ENCODE measurements around the gene PHF19. TPM values are rescaled to one million over a fixed set of nuclear protein-coding genes. Genes with fewer than 3 reads are reported as not detected.

The PHF19 gene
- total and polyA plus RNA-seq, 2 of the 8 experiments (the other 6 are each of a cell fraction or from before 2014, with no cell fraction given) = 28.2 to 31.8 TPM

DNA sequence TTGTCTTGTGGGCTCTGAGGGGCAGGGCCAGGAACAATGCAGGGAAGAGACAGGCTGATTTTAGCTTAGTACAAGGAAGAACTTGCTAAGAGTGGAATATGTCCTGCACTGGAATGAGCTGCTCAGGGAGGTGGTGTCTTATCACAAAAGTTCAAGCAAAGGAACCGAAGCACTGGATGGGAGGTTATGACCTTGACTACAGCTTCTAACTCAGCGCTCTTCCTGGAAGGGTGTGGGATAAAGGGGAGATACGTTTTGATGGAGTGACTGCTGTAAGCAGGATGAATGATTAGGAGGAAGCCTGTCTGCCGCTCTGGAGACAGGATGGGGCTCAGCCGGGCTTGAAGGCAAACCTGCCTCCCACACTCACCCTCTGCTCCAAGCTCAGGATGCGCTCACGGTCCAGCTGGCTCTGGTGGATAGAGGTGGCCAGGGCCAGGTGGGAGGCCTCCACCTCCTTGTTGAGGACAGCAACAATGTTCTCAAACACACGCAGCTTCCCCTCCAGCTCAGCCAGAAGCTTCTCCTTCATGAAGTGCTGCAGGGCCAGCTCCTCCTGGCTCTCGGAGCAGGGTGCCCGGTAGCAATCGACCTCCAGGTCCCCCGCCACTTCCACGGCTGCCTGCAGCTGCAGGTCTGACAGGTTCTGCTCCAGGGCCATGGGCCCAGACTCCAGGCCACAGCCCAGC lies 36.1 kb upstream of the PHF19 start:
- TF ChIP-seq KDM1A (IDR thresholded peaks at IDR 0.05; ENCODE audit: borderline replicate concordance, low read length) = no peak
- no peak for TF ChIP-seq SIX5 (IDR thresholded peaks at IDR 0.05; ENCODE audit: low read depth, low read length)
- TF ChIP-seq KDM4A (IDR thresholded peaks at IDR 0.05; ENCODE audit: low read depth, low read length, severe bottlenecking) = no peak
- TF ChIP-seq TAF1 (IDR thresholded peaks at IDR 0.05; ENCODE audit: low read depth, low read length) = no peak
- no peak for TF ChIP-seq CHD1 (IDR thresholded peaks at IDR 0.05; ENCODE audit: low read depth, low read length)
- no peak for TF ChIP-seq CBX8 (IDR thresholded peaks at IDR 0.05; ENCODE audit: borderline replicate concordance, low read depth, low read length)
- no peak for TF ChIP-seq CHD2 (IDR thresholded peaks at IDR 0.05; ENCODE audit: low read length)
- TF ChIP-seq CTBP2 (IDR thresholded peaks at IDR 0.05; ENCODE audit: borderline replicate concordance, insufficient read depth, insufficient read length, low read length) = no peak
- TF ChIP-seq PHF8 (conservative IDR thresholded peaks at IDR 0.05; ENCODE audit: low read depth, low read length) = no peak
- no peak for TF ChIP-seq TAF7 (optimal IDR thresholded peaks at IDR 0.05; ENCODE audit: borderline replicate concordance, low read depth, low read length)
- TF ChIP-seq, protein P1, sequence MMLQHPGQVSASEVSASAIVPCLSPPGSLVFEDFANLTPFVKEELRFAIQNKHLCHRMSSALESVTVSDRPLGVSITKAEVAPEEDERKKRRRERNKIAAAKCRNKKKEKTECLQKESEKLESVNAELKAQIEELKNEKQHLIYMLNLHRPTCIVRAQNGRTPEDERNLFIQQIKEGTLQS (IDR thresholded peaks at IDR 0.05; ENCODE audit: insufficient read depth, low read depth, low read length) = no peak
- FAIRE-seq = no peak

More for the DNA sequence above, 36.1 kb upstream of the PHF19 start:
- Histone ChIP-seq H2BK120ac (replicated peaks; ENCODE audit: low read depth, low read length) (no peak overlapping the region), H3K4ac (replicated peaks; ENCODE audit: insufficient read length, low read depth, low read length) (peak overlapping the region; percentile 57), H3K18ac (ENCODE audit: extremely low read depth, low read length) (no peak overlapping the region), H3K23me2 (ENCODE audit: low read depth, low read length) (no peaks in the 10 kb centered on the region), H3K27ac (ENCODE audit: low read depth, low read length) (no peak overlapping the region), H3K4me3 (ENCODE audit: extremely low read depth in 1 of 4, insufficient read depth in 2 of 4, low read depth in 3 of 4, low read length in 4 of 4) (no peak overlapping the region), H3K79me1 (ENCODE audit: low read depth, low read length) (no peaks in the 10 kb centered on the region), H4K8ac (ENCODE audit: extremely low read depth, insufficient read depth, low read length) (no peak overlapping the region), H4K5ac (ENCODE audit: insufficient read length, low read depth, low read length) (no peak overlapping the region), H2BK5ac (ENCODE audit: low read depth, low read length) (no peak overlapping the region), H3K9me3 (ENCODE audit: insufficient read depth in 2 of 2, low read depth in 1 of 2, low read length in 1 of 2) (no peaks in the 10 kb centered on the region), H3K79me2 (ENCODE audit: control insufficient read depth in 1 of 2, insufficient read depth in 2 of 2, low read length in 2 of 2) (no peaks in the 10 kb centered on the region), H2AFZ (ENCODE audit: low read length) (no peak overlapping the region), H3K27me3 (replicated peaks in 1 of 4; ENCODE audit: control insufficient read depth in 3 of 4, extremely low read depth in 1 of 4, insufficient read depth in 3 of 4, low read length in 3 of 4) (no peaks in the 10 kb centered on the region; a peak in 1 of 7 replicates), H3K23ac (ENCODE audit: insufficient read length) (no peak overlapping the region), H2BK12ac (ENCODE audit: low read depth, low read length) (peak overlapping the region; percentile 75; the same call in 1 of the 2 replicates), H3K4me2 (ENCODE audit: insufficient read depth in 1 of 2, low read depth in 2 of 2, low read length in 2 of 2) (no peak overlapping the region), H3K36me3 (ENCODE audit: control insufficient read depth in 2 of 4, insufficient read depth in 4 of 4, low read length in 3 of 4) (no peaks in the 10 kb centered on the region), H2AK5ac (ENCODE audit: low read depth, low read length) (no peak overlapping the region), H3K4me1 (replicated peaks in 1 of 4; ENCODE audit: control insufficient read depth in 3 of 4, insufficient read depth in 4 of 4, low read length in 3 of 4) (peaks cover 0 to 12% (median 8%) of the 10 kb centered on the region in 4 experiments; a peak in 5 of 7 replicates), H2BK15ac (ENCODE audit: low read length) (no peak overlapping the region), H3K9ac (replicated peaks in 1 of 4; ENCODE audit: extremely low read depth in 1 of 4, low read depth in 3 of 4, low read length in 3 of 4) (no peak overlapping the region), H2BK20ac (ENCODE audit: low read length) (peak overlapping the region; percentile 48; the same call in 1 of the 2 replicates), H4K20me1 (replicated peaks in 1 of 2; ENCODE audit: control insufficient read depth in 1 of 2, insufficient read depth in 2 of 2, low read length in 2 of 2) (no peaks in the 10 kb centered on the region), H3K14ac (ENCODE audit: insufficient read length) (no peak overlapping the region), H3K56ac (replicated peaks; ENCODE audit: insufficient read length, low read depth, low read length) (no peak overlapping the region), H4K91ac (replicated peaks; ENCODE audit: insufficient read length, low read length) (no peak overlapping the region)
- ChIA-PET CTCF (ENCODE audit: partially characterized antibody) (interaction anchor here (0.7 to 8.5 kb wide), 11 partner anchors 8 to 157 kb away, joined by 3 to 71 read pairs (median 4); no protein-coding TSS in a partner anchor), POLR2A (ENCODE audit: partially characterized antibody) (interaction anchor here (1.0 to 1.4 kb wide), 4 partner anchors 10 to 80 kb away, joined by 3 to 4 read pairs (median 3); no protein-coding TSS in a partner anchor)
- DNase-seq (ENCODE audit: low read depth in 1 of 2, low spot score in 2 of 2) = no peak
- 94% methylated on average over 13 of the region's 13 CpGs; no CpG with 5 or more reads in 1 of the 2 experiments for WGBS, 2 experiments (ENCODE audit: extremely low coverage in 1 of 2, insufficient coverage in 1 of 2, insufficient read length in 1 of 2, insufficient replicate concordance in 2 of 2, low coverage in 1 of 2, low lambda C conversion rate in 2 of 2, missing lambda C conversion rate in 1 of 2)
